Epithelial cell of prostate (primary cell): ENCODE measurements around the gene MAP2K5.
"Not testable (repeated sequence)": the region's sequence is repeated elsewhere in the genome, so short reads cannot be mapped to it uniquely, and the experiment has no call there.

Experiments
- DNase-seq: peaks from one replicate; pipeline ENCODE4 v3.0.0-alpha.2; 2011; ENCODE audit warnings: low read depth, low spot score
- H3K27ac ChIP-seq: fragments of 450-650 bp; 2 replicates; pipeline ENCODE4 v1.5.1; 2017; ENCODE audit warnings: mild to moderate bottlenecking

The MAP2K5 gene

GRCh38 chr15:67590191-67590590 is 47.7 kb downstream of the MAP2K5 start:
- no peak for DNase-seq
- no peak overlapping the region for H3K27ac ChIP-seq

- no peak overlapping the region for H3K27ac ChIP-seq
- DNase-seq, result no peak
These were observed 49.7 kb downstream of the MAP2K5 start for GRCh38 chr15:67592245-67592644.

GRCh38 chr15:67593562-67593961 is 51.1 kb downstream of the MAP2K5 start:
- no peak for DNase-seq

GRCh38 chr15:67594770-67595169 is 52.3 kb downstream of the MAP2K5 start:
- no peak overlapping the region for H3K27ac ChIP-seq
- DNase-seq, result no peak

More at GRCh38 chr15:67593562-67593961, 51.1 kb downstream of the MAP2K5 start:
- H3K27ac ChIP-seq, result no peak overlapping the region

- no peak overlapping the region for H3K27ac ChIP-seq
- DNase-seq, result no peak
These were observed 53.1 kb downstream of the MAP2K5 start for GRCh38 chr15:67595572-67595971.

GRCh38 chr15:67601073-67601472 is 58.6 kb downstream of the MAP2K5 start:
- no peak overlapping the region for H3K27ac ChIP-seq
- DNase-seq, result no peak

GRCh38 chr15:67603063-67603462 is 60.6 kb downstream of the MAP2K5 start:
- DNase-seq, result no peak
- H3K27ac ChIP-seq, result no peak overlapping the region

- no peak overlapping the region for H3K27ac ChIP-seq
- DNase-seq, result no peak
These were observed 63.4 kb downstream of the MAP2K5 start for GRCh38 chr15:67605871-67606270.

GRCh38 chr15:67606742-67607141 is 64.2 kb downstream of the MAP2K5 start:
- no peak for DNase-seq
- no peak overlapping the region for H3K27ac ChIP-seq

GRCh38 chr15:67607329-67607728 is 64.8 kb downstream of the MAP2K5 start:
- no peak for DNase-seq
- H3K27ac ChIP-seq, result no peak overlapping the region

- no peak overlapping the region for H3K27ac ChIP-seq
- no peak for DNase-seq
These were observed 65.6 kb downstream of the MAP2K5 start for GRCh38 chr15:67607959-67608637.

GRCh38 chr15:67608638-67608959 is 66.1 kb downstream of the MAP2K5 start:
- DNase-seq, result no peak
- no peak overlapping the region for H3K27ac ChIP-seq

- DNase-seq, result no peak
- no peak overlapping the region for H3K27ac ChIP-seq
These were observed 69.2 kb downstream of the MAP2K5 start for GRCh38 chr15:67611370-67612369.

GRCh38 chr15:67613211-67613610 is 70.7 kb downstream of the MAP2K5 start:
- DNase-seq, result no peak
- no peak overlapping the region for H3K27ac ChIP-seq

GRCh38 chr15:67613708-67614107 is 71.2 kb downstream of the MAP2K5 start:
- H3K27ac ChIP-seq, result no peak overlapping the region
- no peak for DNase-seq

- not testable (repeated sequence) for DNase-seq, H3K27ac ChIP-seq
These were observed 72.6 kb downstream of the MAP2K5 start for GRCh38 chr15:67615131-67615534.

GRCh38 chr15:67618297-67618696 is 75.8 kb downstream of the MAP2K5 start:
- no peak overlapping the region for H3K27ac ChIP-seq
- no peak for DNase-seq

- no peak for DNase-seq
- H3K27ac ChIP-seq, result no peak overlapping the region
These were observed 79.6 kb downstream of the MAP2K5 start for GRCh38 chr15:67622110-67622509.

- no peak for DNase-seq
These were observed 89.8 kb downstream of the MAP2K5 start for GRCh38 chr15:67632261-67632660.

GRCh38 chr15:67635950-67636349 is 93.4 kb downstream of the MAP2K5 start:
- not testable (repeated sequence) for DNase-seq, H3K27ac ChIP-seq

More at GRCh38 chr15:67632261-67632660, 89.8 kb downstream of the MAP2K5 start:
- no peak overlapping the region for H3K27ac ChIP-seq

GRCh38 chr15:67639591-67639990 is 97.1 kb downstream of the MAP2K5 start:
- no peak for DNase-seq
- no peak overlapping the region for H3K27ac ChIP-seq
